ENCODE data around the gene TTPAL.

- TF ChIP-seq CTCF (IDR thresholded peaks at IDR 0.05; ENCODE audit: extremely low read depth in 1 of 2, insufficient read depth in 1 of 2, low read depth in 1 of 2, low read length in 2 of 2) (no peak), POLR2A (IDR thresholded peaks at IDR 0.05; ENCODE audit: low read depth, low read length) (no peak), POLR2AphosphoS5 (IDR thresholded peaks at IDR 0.05; ENCODE audit: insufficient read depth, low read depth, low read length) (no peak), EZH2 (IDR thresholded peaks at IDR 0.05; ENCODE audit: borderline replicate concordance, low read depth, low read length, severe bottlenecking) (no peak), MYC (IDR thresholded peaks at IDR 0.05; ENCODE audit: low read depth, low read length) (no peak), JUN (IDR thresholded peaks at IDR 0.05; ENCODE audit: borderline replicate concordance, insufficient read depth, insufficient read length, low read depth) (no peak), GATA2 (IDR thresholded peaks at IDR 0.05; ENCODE audit: insufficient read depth, insufficient read length, low read depth, low read length) (no peak)
- TF ChIP-seq, protein P1, sequence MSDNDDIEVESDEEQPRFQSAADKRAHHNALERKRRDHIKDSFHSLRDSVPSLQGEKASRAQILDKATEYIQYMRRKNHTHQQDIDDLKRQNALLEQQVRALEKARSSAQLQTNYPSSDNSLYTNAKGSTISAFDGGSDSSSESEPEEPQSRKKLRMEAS (IDR thresholded peaks at IDR 0.05; ENCODE audit: insufficient read depth, insufficient read length) = no peak
Measured at GRCh38 chr20:44543358-44543757, 67.7 kb downstream of the TTPAL start.

All from endothelial cell of umbilical vein (primary cell).